GM18868 (cell line): ENCODE data around the gene TST.

ENCODE experiments used
- ATAC-seq: cut with Tn5 transposase; IDR thresholded peaks from one replicate; pipeline ENCODE4 v1.9.1; 2021; ENCODE audit warnings: mild to moderate bottlenecking, moderate library complexity; ENCODE audit not compliant: unreplicated experiment

Gene TST

GRCh38 chr22:37032535-37033460, 13.6 kb upstream of the TST start:
- no peak for ATAC-seq

- ATAC-seq: no peak
Measured at GRCh38 chr22:37032134-37032534, 12.9 kb upstream of the TST start.

GRCh38 chr22:37030560-37031281, 11.5 kb upstream of the TST start:
- ATAC-seq: no peak

GRCh38 chr22:37028692-37029674, 9.7 kb upstream of the TST start:
- ATAC-seq: no peak

GRCh38 chr22:37027556-37027955, 8.3 kb upstream of the TST start:
- no peak for ATAC-seq

GRCh38 chr22:37026325-37026724, 7.1 kb upstream of the TST start:
- no peak for ATAC-seq

GRCh38 chr22:37025500-37026070, 6.3 kb upstream of the TST start:
- no peak for ATAC-seq

- ATAC-seq: no peak
Measured at GRCh38 chr22:37024339-37025157, 5.3 kb upstream of the TST start.

- ATAC-seq: no peak
Measured at GRCh38 chr22:37023743-37024338, 4.6 kb upstream of the TST start.

- ATAC-seq: no peak
Measured at GRCh38 chr22:37022483-37023337, 3.5 kb upstream of the TST start.

- ATAC-seq: no peak
Measured at GRCh38 chr22:37021710-37022482, 2.6 kb upstream of the TST start.

GRCh38 chr22:37021041-37021440, 1.8 kb upstream of the TST start:
- no peak for ATAC-seq

- ATAC-seq: no peak
Measured at GRCh38 chr22:37020192-37020479, 889 bp upstream of the TST start.

- ATAC-seq: no peak
Measured at GRCh38 chr22:37018815-37019308, 385 bp downstream of the TST start.

GRCh38 chr22:37018086-37018814, 997 bp downstream of the TST start:
- no peak for ATAC-seq

- no peak for ATAC-seq
Measured at GRCh38 chr22:37017356-37017755, 1.9 kb downstream of the TST start.
